HG03060 (cell line): Measurements from ENCODE around the gene MGMT.

Source experiments
- ATAC-seq: cut with Tn5 transposase; IDR thresholded peaks from one replicate; pipeline ENCODE4 v1.9.1; 2021; ENCODE audit warnings: low read depth, moderate number of reproducible peaks; ENCODE audit not compliant: unreplicated experiment

The MGMT gene

GRCh38 chr10:129516846-129517679 is 50.0 kb downstream of the MGMT start:
- ATAC-seq, result no peak

GRCh38 chr10:129517680-129518057 is 50.6 kb downstream of the MGMT start:
- no peak for ATAC-seq

- no peak for ATAC-seq
These were observed 51.8 kb downstream of the MGMT start for GRCh38 chr10:129518793-129519192.

GRCh38 chr10:129520440-129521080 is 53.5 kb downstream of the MGMT start:
- no peak for ATAC-seq

- ATAC-seq, result no peak
These were observed 54.4 kb downstream of the MGMT start for GRCh38 chr10:129521161-129522025.

GRCh38 chr10:129522041-129522585 is 55.1 kb downstream of the MGMT start:
- ATAC-seq, result no peak

- ATAC-seq, result no peak
These were observed 56.1 kb downstream of the MGMT start for GRCh38 chr10:129523031-129523722.

- no peak for ATAC-seq
These were observed 56.8 kb downstream of the MGMT start for GRCh38 chr10:129523723-129524316.

GRCh38 chr10:129524936-129525335 is 57.9 kb downstream of the MGMT start:
- ATAC-seq, result no peak

- no peak for ATAC-seq
These were observed 58.4 kb downstream of the MGMT start for GRCh38 chr10:129525401-129525801.

- ATAC-seq, result no peak
These were observed 59.9 kb downstream of the MGMT start for GRCh38 chr10:129526943-129527342.

- ATAC-seq, result no peak
These were observed 61.4 kb downstream of the MGMT start for GRCh38 chr10:129528376-129528978.

GRCh38 chr10:129530581-129530980 is 63.5 kb downstream of the MGMT start:
- no peak for ATAC-seq

- ATAC-seq, result no peak
These were observed 64.3 kb downstream of the MGMT start for GRCh38 chr10:129531195-129531968.

GRCh38 chr10:129531969-129532660 is 65.1 kb downstream of the MGMT start:
- no peak for ATAC-seq

GRCh38 chr10:129532838-129533237 is 65.8 kb downstream of the MGMT start:
- ATAC-seq, result no peak

GRCh38 chr10:129533281-129533680 is 66.2 kb downstream of the MGMT start:
- ATAC-seq, result no peak

GRCh38 chr10:129534826-129535225 is 67.8 kb downstream of the MGMT start:
- no peak for ATAC-seq
